Endothelial cell of umbilical vein (primary cell): ENCODE results near the gene TCIRG1. TPM values are rescaled to one million over a fixed set of nuclear protein-coding genes. Genes with fewer than 3 reads are reported as not detected.

Source experiments
- BruUV-seq: library from RNA; stranded (reverse); fragments of 400-500 nt; replicated peaks from 2 replicates; lab custom pipeline; 2021; lab: Mats Ljungman, UMichigan
- CTCF ChIA-PET: fragments of 300-600, 350-600 bp; sonication (Branson Sonifier 250); formaldehyde crosslinking; loops from one replicate; lab custom pipeline; 2021; ENCODE audit warnings: antibody characterized with exemption, inconsistent platforms; lab: Charles Lee
- POLR2A ChIA-PET: fragments of 300-600, 350-600 bp; sonication (Branson Sonifier 250); formaldehyde crosslinking; loops from one replicate; lab custom pipeline; 2021; ENCODE audit warnings: antibody characterized with exemption, inconsistent platforms; lab: Charles Lee
- DNase-seq: peaks from one replicate; pipeline ENCODE4 v3.0.0-alpha.2; 2011; ENCODE audit warnings: low read depth, low spot score
- FAIRE-seq: peaks from 2 replicates; lab custom pipeline; 2011; peaks lifted over from hg19 to GRCh38; lab: Jason Lieb, UNC
- H2AFZ ChIP-seq: 2 replicates; pipeline ENCODE4 v1.6.0; 2012; ENCODE audit warnings: low read depth, low read length, control low read depth, inconsistent platforms
- H3K27ac ChIP-seq: 2 replicates; pipeline ENCODE4 v1.5.1; 2011; ENCODE audit warnings: low read depth, mild to moderate bottlenecking, control low read depth, low read length, moderate library complexity; ENCODE audit not compliant: insufficient read depth
- H3K27me3 ChIP-seq, 2 experiments: 2 replicates each; pipeline versions ENCODE4 v1.6.0 to v1.6.1; 2011; ENCODE audit warnings: low read length in 2 of 2, mixed read lengths in 1 of 2; ENCODE audit not compliant: control insufficient read depth in 2 of 2, insufficient read depth in 2 of 2
- H3K36me3 ChIP-seq, 2 experiments: 2 replicates in 1 of 2; 3 replicates in 1 of 2; pipeline ENCODE4 v1.5.1; 2011; ENCODE audit warnings: low read length in 2 of 2, mild to moderate bottlenecking in 1 of 2, moderate library complexity in 1 of 2; ENCODE audit not compliant: control insufficient read depth in 2 of 2, insufficient read depth in 2 of 2; ENCODE audit errors: extremely low read depth in 1 of 2
- H3K4me1 ChIP-seq: 3 replicates; pipeline ENCODE4 v1.5.1; 2011; ENCODE audit warnings: mild to moderate bottlenecking, low read length; ENCODE audit not compliant: control insufficient read depth, insufficient read depth; ENCODE audit errors: extremely low read depth
- H3K4me2 ChIP-seq: 2 replicates; pipeline ENCODE4 v1.6.1; 2011; ENCODE audit warnings: low read length, control low read depth, mixed read lengths; ENCODE audit not compliant: insufficient read depth
- H3K4me3 ChIP-seq, 3 experiments: fragments of 200-600 bp in 1 of 3; sonication (generic), shearing (Covaris generic) in 1 of 3; replicated peaks in 1 of 3; 2 replicates each; pipeline ENCODE4 v1.5.1; 2011 to 2016; ENCODE audit warnings: control low read depth in 3 of 3, low read length in 3 of 3, mild to moderate bottlenecking in 2 of 3, inconsistent platforms in 1 of 3, low read depth in 1 of 3, moderate library complexity in 1 of 3; ENCODE audit not compliant: insufficient read depth in 1 of 3
- H3K79me2 ChIP-seq: 2 replicates; pipeline ENCODE4 v1.6.0; 2012; ENCODE audit warnings: low read length, inconsistent platforms; ENCODE audit not compliant: control insufficient read depth, insufficient read depth
- H3K9ac ChIP-seq: replicated peaks from 2 replicates; pipeline ENCODE3; 2011; ENCODE audit warnings: low read length, control low read depth; ENCODE audit not compliant: insufficient read depth; ENCODE audit errors: extremely low read depth
- H3K9me1 ChIP-seq: replicated peaks from 3 replicates; pipeline ENCODE4 v1.6.0; 2011; ENCODE audit warnings: mild to moderate bottlenecking, low read length; ENCODE audit not compliant: control insufficient read depth, insufficient read depth; ENCODE audit errors: extremely low read depth
- H3K9me3 ChIP-seq: replicated peaks from 2 replicates; pipeline ENCODE4 v1.5.1; 2012; ENCODE audit warnings: low read length, inconsistent platforms; ENCODE audit not compliant: control insufficient read depth, insufficient read depth
- H4K20me1 ChIP-seq: replicated peaks from 2 replicates; pipeline ENCODE3; 2011; ENCODE audit warnings: mild to moderate bottlenecking, low read length; ENCODE audit not compliant: control insufficient read depth, insufficient read depth; ENCODE audit errors: extremely low read depth
- EZH2 ChIP-seq: IDR thresholded peaks from 2 replicates; pipeline ENCODE4 v1.6.1; 2012; ENCODE audit warnings: borderline replicate concordance, low read depth, mild to moderate bottlenecking, moderate library complexity, low read length, inconsistent platforms; ENCODE audit not compliant: severe bottlenecking
- FOS ChIP-seq: IDR thresholded peaks from 2 replicates; pipeline ENCODE4 v1.6.1; 2011; ENCODE audit warnings: mild to moderate bottlenecking, low read length, moderate library complexity, borderline replicate concordance; ENCODE audit not compliant: insufficient read depth
- GATA2 ChIP-seq: IDR thresholded peaks from 2 replicates; pipeline ENCODE4 v1.7.0; 2011; ENCODE audit warnings: low read depth, mild to moderate bottlenecking, moderate library complexity, mixed read lengths, low read length; ENCODE audit not compliant: insufficient read length, insufficient read depth
- JUN ChIP-seq: IDR thresholded peaks from 2 replicates; pipeline ENCODE4 v1.6.1; 2011; ENCODE audit warnings: borderline replicate concordance, low read depth; ENCODE audit not compliant: insufficient read length, insufficient read depth
- MAX ChIP-seq: IDR thresholded peaks from 2 replicates; pipeline ENCODE4 v1.6.1; 2011; ENCODE audit not compliant: insufficient read depth, insufficient read length
- MYC ChIP-seq: IDR thresholded peaks from one replicate; pipeline ENCODE4 v1.6.1; 2011; ENCODE audit warnings: mild to moderate bottlenecking, low read depth, low read length
- POLR2A ChIP-seq: IDR thresholded peaks from 2 replicates; pipeline ENCODE4 v1.6.1; 2012; ENCODE audit warnings: low read depth, mild to moderate bottlenecking, control low read depth, low read length
- POLR2AphosphoS5 ChIP-seq: IDR thresholded peaks from 2 replicates; pipeline ENCODE4 v1.6.1; 2012; ENCODE audit warnings: low read depth, mild to moderate bottlenecking, control low read depth, low read length, moderate library complexity; ENCODE audit not compliant: insufficient read depth
- dilution Hi-C: fragments of 300-500 bp; cut with MboI; formaldehyde crosslinking; loops from one replicate; pipeline ENCODE4 v1.15.0; 2019; ENCODE audit warnings: low sequenced_read_pairs; ENCODE audit not compliant: extremely low pct_ligation_motif_present
- intact Hi-C: fragments of 100-400 bp; cut with micrococcal nuclease; formaldehyde crosslinking; loops from one replicate; pipeline ENCODE4 v1.10.0; 2022
- polyA plus RNA-seq, 4 experiments: library from polyadenylated mRNA; depleted of rRNA in 3 of 4; stranded (reverse) in 3 of 4; unstranded in 1 of 4; fragments of >200 nt; gene quantifications; 2 replicates each; pipeline versions ENCODE4 v1.2.1 to v1.2.3, GENCODE V29; 2011 to 2012; ENCODE audit warnings: missing spikeins in 1 of 4
- total RNA-seq: library from RNA; stranded (reverse); gene quantifications from 2 replicates; pipeline ENCODE4 v1.2.3, GENCODE V29; 2021
- TF ChIP-seq, protein P1 (sequence below), 2 donors: IDR thresholded peaks; 1 replicate in 1 of 2; 2 replicates in 1 of 2; pipeline ENCODE4 v1.5.1; 2011; ENCODE audit warnings: low read length in 2 of 2, mild to moderate bottlenecking in 2 of 2, moderate library complexity in 2 of 2, control low read depth in 1 of 2, inconsistent platforms in 1 of 2, low read depth in 1 of 2; ENCODE audit not compliant: insufficient read depth in 1 of 2; ENCODE audit errors: extremely low read depth in 1 of 2

Gene TCIRG1
- total and polyA plus RNA-seq, 2 donors (not counting 3 experiments of a cell fraction or from before 2014, with no cell fraction given): 134 to 183 TPM

DNA sequence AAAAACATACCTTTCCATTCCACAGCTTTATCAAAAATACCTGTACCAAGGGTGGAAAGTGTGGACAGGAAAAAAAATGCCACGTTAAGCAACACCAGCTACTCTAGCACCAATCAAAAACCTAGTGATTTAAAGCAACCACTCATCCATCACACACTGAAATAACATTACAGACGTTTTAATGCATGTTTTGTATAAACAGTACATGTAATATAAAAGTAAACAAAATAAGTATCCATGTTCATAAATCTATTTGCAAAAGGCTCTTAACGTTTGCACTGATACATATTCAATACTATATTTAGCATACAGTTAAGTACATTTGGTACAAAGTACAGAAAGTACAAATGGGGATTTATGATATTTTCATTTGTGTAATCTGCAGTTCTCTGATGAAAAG, 43.7 kb downstream of the TCIRG1 start:
- FAIRE-seq (no peak), DNase-seq (no peak)
- Histone ChIP-seq H3K9me1 (no peaks in the 10 kb centered on the region), H3K36me3 (peaks cover 0 to 9% of the 10 kb centered on the region in 2 experiments), H3K4me1 (no peaks in the 10 kb centered on the region), H3K9ac (no peak overlapping the region), H3K9me3 (no peaks in the 10 kb centered on the region), H3K27me3 (no peaks in the 10 kb centered on the region), H3K27ac (no peak overlapping the region), H3K79me2 (no peaks in the 10 kb centered on the region), H4K20me1 (no peaks in the 10 kb centered on the region), H2AFZ (no peak overlapping the region), H3K4me2 (no peak overlapping the region), H3K4me3 (no peak overlapping the region)
- dilution Hi-C loops: no loop called here
- POLR2A ChIA-PET: no interaction called here
- TF ChIP-seq FOS (no peak), POLR2AphosphoS5 (no peak), GATA2 (no peak), POLR2A (no peak), MYC (no peak)
- TF ChIP-seq, protein P1, sequence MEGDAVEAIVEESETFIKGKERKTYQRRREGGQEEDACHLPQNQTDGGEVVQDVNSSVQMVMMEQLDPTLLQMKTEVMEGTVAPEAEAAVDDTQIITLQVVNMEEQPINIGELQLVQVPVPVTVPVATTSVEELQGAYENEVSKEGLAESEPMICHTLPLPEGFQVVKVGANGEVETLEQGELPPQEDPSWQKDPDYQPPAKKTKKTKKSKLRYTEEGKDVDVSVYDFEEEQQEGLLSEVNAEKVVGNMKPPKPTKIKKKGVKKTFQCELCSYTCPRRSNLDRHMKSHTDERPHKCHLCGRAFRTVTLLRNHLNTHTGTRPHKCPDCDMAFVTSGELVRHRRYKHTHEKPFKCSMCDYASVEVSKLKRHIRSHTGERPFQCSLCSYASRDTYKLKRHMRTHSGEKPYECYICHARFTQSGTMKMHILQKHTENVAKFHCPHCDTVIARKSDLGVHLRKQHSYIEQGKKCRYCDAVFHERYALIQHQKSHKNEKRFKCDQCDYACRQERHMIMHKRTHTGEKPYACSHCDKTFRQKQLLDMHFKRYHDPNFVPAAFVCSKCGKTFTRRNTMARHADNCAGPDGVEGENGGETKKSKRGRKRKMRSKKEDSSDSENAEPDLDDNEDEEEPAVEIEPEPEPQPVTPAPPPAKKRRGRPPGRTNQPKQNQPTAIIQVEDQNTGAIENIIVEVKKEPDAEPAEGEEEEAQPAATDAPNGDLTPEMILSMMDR (IDR thresholded peaks at IDR 0.05; ENCODE audit: extremely low read depth in 1 of 2, insufficient read depth in 1 of 2, low read depth in 1 of 2, low read length in 2 of 2): no peak
- BruUV-seq: no TSS peak
- CTCF ChIA-PET: interaction anchor here (1.3 kb wide), 1 partner anchor 90 kb away, joined by 3 read pairs; no protein-coding TSS in a partner anchor
- intact Hi-C loops: no loop called here

GRCh38 chr11:68083517-68083916, 44.7 kb downstream of the TCIRG1 start:
- Histone ChIP-seq H3K9me1 (no peaks in the 10 kb centered on the region), H3K4me1 (no peaks in the 10 kb centered on the region), H3K27me3 (no peaks in the 10 kb centered on the region), H3K27ac (no peak overlapping the region), H3K9ac (no peak overlapping the region), H3K4me2 (no peak overlapping the region), H3K79me2 (no peaks in the 10 kb centered on the region), H3K4me3 (no peak overlapping the region), H3K9me3 (no peaks in the 10 kb centered on the region), H2AFZ (no peak overlapping the region), H3K36me3 (peaks cover 0 to 9% of the 10 kb centered on the region in 2 experiments), H4K20me1 (no peaks in the 10 kb centered on the region)
- no TSS peak for BruUV-seq
- TF ChIP-seq MYC: no peak
- no peak for TF ChIP-seq POLR2A
- TF ChIP-seq POLR2AphosphoS5: no peak
- no peak for TF ChIP-seq EZH2
- TF ChIP-seq, protein P1 (IDR thresholded peaks at IDR 0.05; ENCODE audit: extremely low read depth in 1 of 2, insufficient read depth in 1 of 2, low read depth in 1 of 2, low read length in 2 of 2): no peak
- no peak for TF ChIP-seq MAX
- no peak for TF ChIP-seq JUN
- no peak for TF ChIP-seq FOS
- TF ChIP-seq GATA2: no peak
- ChIA-PET POLR2A (no interaction called here), CTCF (no interaction called here)
- dilution Hi-C loops: no loop called here
- intact Hi-C loops: no loop called here
- FAIRE-seq: no peak
- DNase-seq: no peak
